Retinal pigment epithelial cell (primary cell): ENCODE results near the gene VSNL1.
A peak's percentile ranks its signal among the peaks of the same experiment; 100 is the strongest.

ENCODE experiments used
- DNase-seq: peaks from one replicate; pipeline ENCODE4 v3.0.0-alpha.2; 2010; ENCODE audit warnings: low read depth
- H3K4me3 ChIP-seq: 2 replicates; pipeline ENCODE4 v1.5.1; 2011; ENCODE audit warnings: mild to moderate bottlenecking, low read length, control low read depth, moderate library complexity
- TF ChIP-seq, protein P1 (sequence below): conservative IDR thresholded peaks from 2 replicates; pipeline ENCODE4 v1.5.1; 2011; ENCODE audit warnings: low read depth, low read length, control low read depth, inconsistent platforms

The VSNL1 gene

DNA sequence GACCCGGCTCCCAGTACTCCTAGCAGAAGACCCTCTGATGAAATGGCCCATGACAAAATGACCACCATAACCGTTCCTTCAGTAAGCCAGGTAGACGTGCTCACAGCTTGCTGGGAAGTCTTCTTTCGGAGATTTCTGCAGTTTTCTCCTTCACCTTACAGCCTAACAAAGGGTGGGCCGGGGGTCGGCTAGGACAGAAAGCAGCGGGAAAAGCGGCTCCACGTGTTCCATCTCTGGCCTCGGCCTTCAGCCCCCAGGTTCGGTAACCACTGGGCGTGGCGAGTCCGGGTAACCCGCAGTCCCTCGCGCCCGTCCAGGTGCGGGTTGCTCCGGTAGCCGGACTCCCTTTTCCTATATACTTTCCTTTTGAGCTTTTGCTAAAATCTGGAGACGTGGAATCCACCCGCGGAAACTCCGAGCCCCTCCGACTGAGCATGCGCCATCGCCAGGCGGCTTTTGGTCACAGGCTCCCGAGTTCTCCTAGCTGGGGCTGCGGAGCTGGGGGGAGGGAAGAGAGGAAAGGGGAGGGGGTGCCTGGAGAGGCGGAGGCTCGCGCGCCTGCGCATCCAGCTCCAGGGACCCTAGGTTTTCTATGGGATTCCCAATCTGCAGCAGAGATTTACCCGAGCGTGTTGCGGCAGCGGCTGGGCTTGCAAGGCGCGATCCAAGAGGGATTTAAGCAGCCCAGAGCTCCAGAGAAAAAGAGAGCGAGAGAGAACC is at the start of gene VSNL1:
TSS of gene VSNL1 (plus strand) at position 604 of the 720 bp plus-strand sequence. CDS start 51,379 bp downstream, outside the sequence.
- TF ChIP-seq, protein P1, sequence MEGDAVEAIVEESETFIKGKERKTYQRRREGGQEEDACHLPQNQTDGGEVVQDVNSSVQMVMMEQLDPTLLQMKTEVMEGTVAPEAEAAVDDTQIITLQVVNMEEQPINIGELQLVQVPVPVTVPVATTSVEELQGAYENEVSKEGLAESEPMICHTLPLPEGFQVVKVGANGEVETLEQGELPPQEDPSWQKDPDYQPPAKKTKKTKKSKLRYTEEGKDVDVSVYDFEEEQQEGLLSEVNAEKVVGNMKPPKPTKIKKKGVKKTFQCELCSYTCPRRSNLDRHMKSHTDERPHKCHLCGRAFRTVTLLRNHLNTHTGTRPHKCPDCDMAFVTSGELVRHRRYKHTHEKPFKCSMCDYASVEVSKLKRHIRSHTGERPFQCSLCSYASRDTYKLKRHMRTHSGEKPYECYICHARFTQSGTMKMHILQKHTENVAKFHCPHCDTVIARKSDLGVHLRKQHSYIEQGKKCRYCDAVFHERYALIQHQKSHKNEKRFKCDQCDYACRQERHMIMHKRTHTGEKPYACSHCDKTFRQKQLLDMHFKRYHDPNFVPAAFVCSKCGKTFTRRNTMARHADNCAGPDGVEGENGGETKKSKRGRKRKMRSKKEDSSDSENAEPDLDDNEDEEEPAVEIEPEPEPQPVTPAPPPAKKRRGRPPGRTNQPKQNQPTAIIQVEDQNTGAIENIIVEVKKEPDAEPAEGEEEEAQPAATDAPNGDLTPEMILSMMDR = no peak
- DNase-seq = peak; percentile 69
- H3K4me3 ChIP-seq = peak within 1 kb of the TSS; percentile 69

DNA sequence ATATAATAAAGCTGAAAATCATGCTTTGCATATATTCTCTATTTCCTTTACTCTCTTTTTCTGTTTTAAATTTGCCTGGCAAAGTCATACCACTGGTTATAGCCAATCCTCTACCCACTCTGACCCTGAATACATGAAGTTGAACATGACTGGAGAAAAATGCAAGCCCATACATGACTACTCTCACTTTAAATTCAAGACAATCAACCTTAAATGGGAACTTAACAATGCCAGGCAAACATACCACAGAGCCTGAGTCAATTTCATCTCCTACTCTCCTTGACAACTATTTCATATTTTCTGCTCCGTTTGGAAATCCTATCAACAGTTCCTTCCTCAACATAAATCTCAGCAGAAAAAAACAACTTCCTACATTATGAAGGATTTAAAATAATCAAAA is 44.9 kb upstream of the VSNL1 start:
- TF ChIP-seq, protein P1 = no peak
- no peak overlapping the region for H3K4me3 ChIP-seq
- no peak for DNase-seq

DNA sequence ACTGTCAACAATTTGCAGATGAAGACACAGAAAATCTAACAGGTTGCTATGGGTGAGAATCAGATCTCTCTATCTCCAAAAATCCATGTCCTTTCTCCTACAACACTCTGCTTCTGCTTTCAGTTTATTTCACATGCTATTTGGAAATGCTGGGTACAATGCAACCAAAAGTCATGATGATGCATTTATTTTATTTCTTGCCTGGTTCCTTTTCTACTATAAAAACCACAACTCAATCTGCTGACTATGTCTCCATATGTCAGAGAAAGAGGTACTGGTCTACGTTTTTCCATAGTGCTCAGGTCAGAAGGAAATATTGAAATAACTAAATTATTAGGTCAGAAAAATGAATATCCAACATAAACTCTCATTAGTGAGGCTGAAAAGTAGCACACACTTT is 42.8 kb upstream of the VSNL1 start:
- no peak overlapping the region for H3K4me3 ChIP-seq
- TF ChIP-seq, protein P1 = no peak
- no peak for DNase-seq

DNA sequence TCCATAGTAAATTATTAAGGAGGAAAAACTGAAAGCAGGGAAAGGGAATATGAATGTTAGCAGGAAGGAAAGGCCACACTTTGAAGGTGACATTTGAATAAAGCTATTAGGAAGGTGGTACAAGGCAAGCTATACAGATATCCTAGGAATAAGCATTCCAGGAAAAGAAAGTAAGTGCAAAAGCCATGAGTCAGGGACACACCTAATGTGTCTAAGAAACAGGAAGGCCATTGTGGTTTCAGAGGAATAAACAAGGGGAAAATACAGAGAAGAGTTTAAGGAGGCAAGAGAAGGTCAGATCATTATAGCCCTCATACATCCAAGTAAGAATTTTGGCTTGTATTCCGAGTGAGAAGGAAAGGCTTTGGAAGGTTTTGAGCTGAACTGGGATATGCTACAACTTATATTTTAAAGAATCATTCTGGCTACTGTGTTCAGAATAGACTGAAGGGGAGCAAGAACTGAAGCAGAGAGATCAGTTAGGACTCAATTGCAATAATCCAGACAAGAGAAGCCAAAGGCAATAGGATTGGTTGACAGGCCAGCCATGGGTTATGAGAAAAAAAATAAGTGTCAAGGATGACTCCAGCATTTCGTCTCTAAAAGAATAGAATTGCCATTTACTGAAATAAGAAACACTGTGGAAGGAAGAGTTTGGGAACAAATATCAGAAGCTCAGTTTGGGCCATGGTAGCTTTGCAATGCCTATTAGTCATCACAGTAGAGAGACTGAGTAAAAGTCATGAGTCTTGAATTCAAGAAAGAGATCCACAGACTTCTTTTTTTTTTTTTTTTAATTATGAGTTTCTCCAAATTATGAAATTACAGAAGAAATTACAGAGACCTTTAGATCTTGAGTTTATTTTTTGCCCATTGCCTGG is 33.5 kb upstream of the VSNL1 start:
- TF ChIP-seq, protein P1 = no peak
- H3K4me3 ChIP-seq = no peak overlapping the region
- no peak for DNase-seq

DNA sequence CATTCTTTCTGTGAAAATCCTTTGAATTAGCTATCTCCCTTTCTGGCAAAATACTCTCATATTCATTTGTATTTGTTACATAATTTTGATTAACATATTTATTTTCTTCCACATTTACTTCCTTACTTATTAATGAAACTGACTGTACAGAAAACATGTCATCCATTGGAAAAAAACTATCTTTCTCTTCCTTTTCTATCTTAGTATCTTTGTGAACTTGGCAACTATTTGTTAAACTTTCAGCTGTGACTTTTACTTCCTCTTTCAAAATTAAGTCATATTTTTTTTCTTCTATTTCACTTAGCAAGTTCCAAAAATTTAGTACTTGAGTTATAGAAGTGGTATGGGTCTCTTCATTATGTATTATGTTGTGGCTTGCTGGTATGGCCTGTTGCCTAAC is 24.8 kb upstream of the VSNL1 start:
- TF ChIP-seq, protein P1 = no peak
- no peak for DNase-seq
- H3K4me3 ChIP-seq = no peak overlapping the region

DNA sequence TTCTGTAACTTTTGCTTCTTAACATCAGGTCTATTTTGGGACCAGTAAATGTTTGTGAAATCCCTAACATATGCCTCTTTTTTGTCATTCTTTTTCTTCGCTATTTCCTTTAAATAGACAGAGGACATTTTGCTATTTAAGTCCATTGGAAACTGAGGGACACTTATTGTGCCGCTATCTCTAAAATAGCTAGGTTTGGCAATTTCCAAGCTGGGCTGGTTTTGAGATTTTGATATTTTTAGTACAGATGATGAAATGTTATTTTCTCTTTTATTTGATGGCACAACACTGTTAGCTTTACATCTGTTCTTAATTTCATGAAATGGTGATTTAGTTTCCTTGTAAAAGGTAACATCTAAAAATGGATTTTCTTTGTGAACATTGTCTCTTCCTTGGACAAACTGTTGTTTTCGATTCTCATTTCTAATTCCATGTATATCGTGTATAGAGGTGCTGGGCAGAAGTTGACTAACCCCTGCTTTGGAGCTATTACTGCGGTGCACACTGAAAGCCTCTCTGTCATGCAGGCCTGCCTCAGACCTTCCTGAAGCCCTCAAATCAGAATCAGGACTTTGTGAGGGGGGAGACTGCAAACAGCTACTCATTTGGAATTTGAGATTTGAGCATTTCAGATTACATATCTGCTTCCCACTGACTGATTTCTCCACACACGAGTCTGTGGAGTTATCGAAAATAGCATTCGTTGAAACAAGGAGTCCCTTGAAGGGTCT is 22.9 kb upstream of the VSNL1 start:
- TF ChIP-seq, protein P1 = no peak
- no peak for DNase-seq
- peak overlapping the region; percentile 72 for H3K4me3 ChIP-seq
